Measurements from ENCODE around the gene ZFPL1. TPM values are rescaled to one million over a fixed set of nuclear protein-coding genes. Genes with fewer than 3 reads are reported as not detected.

Gene ZFPL1
- total and polyA plus RNA-seq, 9 of the 15 experiments (the other 6 are each of a cell fraction or from before 2014, with no cell fraction given) = 3.7 to 37.5 (median 22.7) TPM

DNA sequence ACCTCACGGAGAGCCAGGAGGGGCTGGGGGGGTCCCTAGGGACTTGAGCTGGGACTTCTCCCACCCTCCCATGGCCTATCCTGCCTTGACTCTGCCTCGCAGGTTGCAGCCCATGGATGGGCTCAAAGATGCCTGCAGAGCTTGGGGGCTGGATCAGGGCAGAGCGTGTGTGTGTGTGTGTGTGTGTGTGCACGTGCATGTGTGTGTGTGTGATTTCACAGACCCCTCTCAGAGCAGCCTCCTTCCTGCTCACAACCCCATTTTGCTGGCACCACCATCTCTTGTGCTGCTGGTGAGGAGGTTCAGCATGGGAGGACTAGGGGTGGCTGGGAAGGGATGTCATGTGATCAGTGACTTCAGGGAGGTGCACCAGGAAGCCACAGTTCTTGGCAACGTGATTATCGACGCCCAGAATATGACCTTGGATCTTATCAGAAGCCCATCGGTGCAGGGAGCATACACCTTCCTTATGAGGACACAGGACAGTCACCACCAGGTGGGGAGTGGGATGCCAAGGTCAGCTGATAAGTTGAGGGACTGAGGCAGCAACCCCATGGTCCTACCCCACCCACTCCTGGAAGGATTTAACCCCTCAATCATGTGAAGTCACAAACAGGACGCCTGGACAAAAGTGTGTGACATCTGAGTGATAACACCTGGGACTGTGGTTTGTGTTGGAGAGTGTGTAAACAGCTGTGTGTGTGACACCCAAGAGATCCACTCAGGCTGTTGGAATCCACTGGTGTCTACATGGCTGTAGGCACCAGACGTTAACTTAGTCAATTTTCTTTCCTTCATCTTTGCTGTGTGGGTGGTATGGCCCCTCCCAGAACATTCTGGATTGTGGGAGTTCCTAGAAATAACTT is 23.8 kb upstream of the ZFPL1 start (continued):
- peak; percentile 10 for TF ChIP-seq MEIS2 (IDR thresholded peaks at IDR 0.05; ENCODE audit: partially characterized antibody)
- TF ChIP-seq L3MBTL2 (IDR thresholded peaks at IDR 0.05) = peak; percentile 93
- peak; percentile 93 for TF ChIP-seq TFE3 (CRISPR knock-in tag; IDR thresholded peaks at IDR 0.05)
- 0 out of 2 replicates have a peak, but pooled peaks have one; percentile 9 for TF ChIP-seq CBFA2T2 (conservative IDR thresholded peaks at IDR 0.05)
- TF ChIP-seq ESRRA (IDR thresholded peaks at IDR 0.05; ENCODE audit: borderline replicate concordance, low read depth) = peak; percentile 91
- TF ChIP-seq, protein P1, sequence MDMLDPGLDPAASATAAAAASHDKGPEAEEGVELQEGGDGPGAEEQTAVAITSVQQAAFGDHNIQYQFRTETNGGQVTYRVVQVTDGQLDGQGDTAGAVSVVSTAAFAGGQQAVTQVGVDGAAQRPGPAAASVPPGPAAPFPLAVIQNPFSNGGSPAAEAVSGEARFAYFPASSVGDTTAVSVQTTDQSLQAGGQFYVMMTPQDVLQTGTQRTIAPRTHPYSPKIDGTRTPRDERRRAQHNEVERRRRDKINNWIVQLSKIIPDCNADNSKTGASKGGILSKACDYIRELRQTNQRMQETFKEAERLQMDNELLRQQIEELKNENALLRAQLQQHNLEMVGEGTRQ (CRISPR knock-in tag; IDR thresholded peaks at IDR 0.05) = peak; percentile 74
- 0 out of 2 replicates have a peak, but pooled peaks have one; percentile 37 for TF ChIP-seq ZNF263 (CRISPR knock-in tag; IDR thresholded peaks at IDR 0.05; ENCODE audit: borderline replicate concordance)
- TF ChIP-seq CREM (IDR thresholded peaks at IDR 0.05; ENCODE audit: low read depth) = 0 out of 2 replicates have a peak, but pooled peaks have one; percentile 12
- TF ChIP-seq, protein P2, sequence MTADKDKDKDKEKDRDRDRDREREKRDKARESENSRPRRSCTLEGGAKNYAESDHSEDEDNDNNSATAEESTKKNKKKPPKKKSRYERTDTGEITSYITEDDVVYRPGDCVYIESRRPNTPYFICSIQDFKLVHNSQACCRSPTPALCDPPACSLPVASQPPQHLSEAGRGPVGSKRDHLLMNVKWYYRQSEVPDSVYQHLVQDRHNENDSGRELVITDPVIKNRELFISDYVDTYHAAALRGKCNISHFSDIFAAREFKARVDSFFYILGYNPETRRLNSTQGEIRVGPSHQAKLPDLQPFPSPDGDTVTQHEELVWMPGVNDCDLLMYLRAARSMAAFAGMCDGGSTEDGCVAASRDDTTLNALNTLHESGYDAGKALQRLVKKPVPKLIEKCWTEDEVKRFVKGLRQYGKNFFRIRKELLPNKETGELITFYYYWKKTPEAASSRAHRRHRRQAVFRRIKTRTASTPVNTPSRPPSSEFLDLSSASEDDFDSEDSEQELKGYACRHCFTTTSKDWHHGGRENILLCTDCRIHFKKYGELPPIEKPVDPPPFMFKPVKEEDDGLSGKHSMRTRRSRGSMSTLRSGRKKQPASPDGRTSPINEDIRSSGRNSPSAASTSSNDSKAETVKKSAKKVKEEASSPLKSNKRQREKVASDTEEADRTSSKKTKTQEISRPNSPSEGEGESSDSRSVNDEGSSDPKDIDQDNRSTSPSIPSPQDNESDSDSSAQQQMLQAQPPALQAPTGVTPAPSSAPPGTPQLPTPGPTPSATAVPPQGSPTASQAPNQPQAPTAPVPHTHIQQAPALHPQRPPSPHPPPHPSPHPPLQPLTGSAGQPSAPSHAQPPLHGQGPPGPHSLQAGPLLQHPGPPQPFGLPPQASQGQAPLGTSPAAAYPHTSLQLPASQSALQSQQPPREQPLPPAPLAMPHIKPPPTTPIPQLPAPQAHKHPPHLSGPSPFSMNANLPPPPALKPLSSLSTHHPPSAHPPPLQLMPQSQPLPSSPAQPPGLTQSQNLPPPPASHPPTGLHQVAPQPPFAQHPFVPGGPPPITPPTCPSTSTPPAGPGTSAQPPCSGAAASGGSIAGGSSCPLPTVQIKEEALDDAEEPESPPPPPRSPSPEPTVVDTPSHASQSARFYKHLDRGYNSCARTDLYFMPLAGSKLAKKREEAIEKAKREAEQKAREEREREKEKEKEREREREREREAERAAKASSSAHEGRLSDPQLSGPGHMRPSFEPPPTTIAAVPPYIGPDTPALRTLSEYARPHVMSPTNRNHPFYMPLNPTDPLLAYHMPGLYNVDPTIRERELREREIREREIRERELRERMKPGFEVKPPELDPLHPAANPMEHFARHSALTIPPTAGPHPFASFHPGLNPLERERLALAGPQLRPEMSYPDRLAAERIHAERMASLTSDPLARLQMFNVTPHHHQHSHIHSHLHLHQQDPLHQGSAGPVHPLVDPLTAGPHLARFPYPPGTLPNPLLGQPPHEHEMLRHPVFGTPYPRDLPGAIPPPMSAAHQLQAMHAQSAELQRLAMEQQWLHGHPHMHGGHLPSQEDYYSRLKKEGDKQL (CRISPR knock-in tag; IDR thresholded peaks at IDR 0.05; ENCODE audit: borderline replicate concordance) = no peak
- TF ChIP-seq BHLHE40 (IDR thresholded peaks at IDR 0.05; ENCODE audit: low read length) = 0 out of 2 replicates have a peak, but pooled peaks have one; percentile 44
- TF ChIP-seq CBX2 (IDR thresholded peaks at IDR 0.05; ENCODE audit: insufficient read depth, low read length, poor library complexity, severe bottlenecking) = no peak
- no peak for TF ChIP-seq ZNF668 (CRISPR knock-in tag; IDR thresholded peaks at IDR 0.05)
- no peak for TF ChIP-seq HDAC3 (IDR thresholded peaks at IDR 0.05; ENCODE audit: borderline replicate concordance, partially characterized antibody)
- TF ChIP-seq TFAP4 (CRISPR knock-in tag; IDR thresholded peaks at IDR 0.05; ENCODE audit: borderline replicate concordance) = 0 out of 2 replicates have a peak, but pooled peaks have one; percentile 42
- TF ChIP-seq RBM15 (IDR thresholded peaks at IDR 0.05; ENCODE audit: insufficient read depth, low read length) = no peak

Measured in K562 (cell line).